GM19025 (cell line): ENCODE measurements around the gene CACNG6.
"Not testable (repeated sequence)": the region's sequence is repeated elsewhere in the genome, so short reads cannot be mapped to it uniquely, and the experiment has no call there.

Experiments
- ATAC-seq: cut with Tn5 transposase; IDR thresholded peaks from one replicate; pipeline ENCODE4 v1.9.1; 2021; ENCODE audit warnings: mild to moderate bottlenecking, low read depth, moderate library complexity; ENCODE audit not compliant: unreplicated experiment

CACNG6 gene

DNA sequence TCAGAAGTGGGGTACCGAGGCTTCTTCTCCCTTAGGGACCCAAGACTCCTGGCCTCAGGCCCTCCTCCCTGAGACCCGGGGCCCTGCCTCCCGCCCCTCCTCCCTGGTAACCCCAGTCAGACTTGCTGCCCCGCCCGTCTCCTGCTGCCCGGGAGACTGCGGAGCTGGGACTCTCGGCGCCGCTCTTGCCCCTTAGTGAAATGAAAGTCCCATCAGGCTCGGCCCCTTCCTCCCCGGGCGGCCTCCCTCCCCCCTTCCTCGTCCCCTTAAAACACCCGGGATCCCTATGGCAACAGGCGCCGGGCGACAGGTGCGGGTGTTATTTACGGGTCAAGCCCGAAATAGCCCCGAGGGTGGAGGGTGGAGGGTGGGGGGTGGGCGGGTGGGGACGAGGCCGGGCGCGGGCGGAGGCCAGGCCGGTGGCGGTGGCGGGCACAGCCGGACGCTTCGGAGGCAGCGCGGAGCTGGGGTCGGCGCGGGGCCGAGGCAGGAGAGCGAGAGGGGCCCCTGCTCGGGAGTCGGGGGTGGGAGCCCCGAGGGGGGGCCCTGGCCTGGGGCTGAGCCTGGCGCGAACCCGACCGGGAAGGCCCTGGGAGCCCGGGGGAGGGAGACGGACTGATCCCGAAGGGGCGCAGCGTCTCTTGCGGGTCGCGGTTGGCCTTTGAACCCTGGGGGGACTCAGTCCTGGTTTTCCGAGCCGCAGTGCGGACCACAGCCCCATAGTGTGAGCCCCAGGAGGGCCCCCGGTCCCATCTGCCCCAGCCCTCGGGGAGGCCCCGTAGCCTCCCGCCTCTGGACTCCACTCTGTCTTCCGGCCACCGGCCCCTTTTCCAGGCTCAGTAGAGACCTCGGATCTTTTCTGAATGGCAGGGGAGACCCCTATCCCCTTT lies at the start of gene CACNG6:
Gene CACNG6, plus strand, starts transcription at position 414 of the 890 bp plus-strand sequence. CDS start 1,241 bp downstream, outside the sequence.
- no peak for ATAC-seq

DNA sequence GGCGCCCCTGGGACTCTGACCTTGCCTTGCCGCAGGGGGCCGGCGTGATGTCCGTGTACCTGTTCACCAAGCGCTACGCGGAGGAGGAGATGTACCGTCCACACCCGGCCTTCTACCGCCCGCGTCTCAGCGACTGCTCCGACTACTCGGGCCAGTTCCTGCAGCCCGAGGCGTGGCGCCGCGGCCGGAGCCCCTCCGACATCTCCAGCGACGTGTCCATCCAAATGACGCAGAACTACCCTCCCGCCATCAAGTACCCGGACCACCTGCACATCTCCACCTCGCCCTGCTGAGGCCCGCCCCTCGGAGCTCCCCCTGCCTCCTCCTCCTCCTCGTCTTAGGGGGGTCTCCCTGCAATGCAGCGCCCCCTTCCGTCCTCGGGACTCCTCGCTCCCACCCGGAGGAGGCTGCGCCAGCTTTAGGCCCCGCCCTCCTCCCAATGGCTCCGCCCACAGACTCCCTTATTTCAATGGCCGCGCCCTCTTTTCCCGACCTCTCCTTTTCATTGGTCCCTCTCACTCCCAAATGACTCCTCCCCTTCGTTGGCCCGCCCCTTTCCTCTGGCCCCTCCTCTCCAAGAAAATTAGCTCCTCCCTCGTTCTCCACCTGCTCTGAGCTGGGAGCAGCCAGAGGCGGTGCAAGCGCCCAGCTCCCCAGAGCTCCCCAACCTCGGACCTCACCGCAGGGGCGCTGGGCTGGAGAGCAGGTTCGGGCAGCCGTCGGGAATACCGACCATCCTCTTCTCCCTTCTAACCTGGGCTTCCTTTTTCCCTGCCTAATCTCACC lies 49.2 kb upstream of the CACNG6 start:
- no peak for ATAC-seq

GRCh38 chr19:53944416-53944815 lies 47.0 kb upstream of the CACNG6 start:
- ATAC-seq = no peak

DNA sequence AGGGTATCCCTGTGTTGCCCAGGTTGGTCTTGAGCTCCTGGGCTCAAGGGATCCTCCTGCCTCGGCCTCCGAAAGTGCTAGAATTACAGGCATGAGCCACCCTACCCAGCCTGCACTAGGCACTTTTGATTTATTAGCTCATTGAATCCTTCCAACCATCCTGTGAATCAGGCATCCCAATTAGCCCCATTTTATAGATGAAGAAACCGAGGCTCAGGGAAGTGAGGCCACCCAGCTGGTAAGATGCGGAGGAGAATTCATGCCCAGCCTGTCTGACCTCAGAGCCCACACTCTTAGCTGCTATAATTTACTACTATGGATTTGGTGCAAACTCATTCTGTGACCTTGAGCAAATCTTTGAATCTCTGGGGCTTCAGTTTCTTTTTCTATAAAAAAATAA lies 46.5 kb upstream of the CACNG6 start:
- no peak for ATAC-seq

GRCh38 chr19:53945441-53945840 lies 46.0 kb upstream of the CACNG6 start:
- ATAC-seq = no peak

DNA sequence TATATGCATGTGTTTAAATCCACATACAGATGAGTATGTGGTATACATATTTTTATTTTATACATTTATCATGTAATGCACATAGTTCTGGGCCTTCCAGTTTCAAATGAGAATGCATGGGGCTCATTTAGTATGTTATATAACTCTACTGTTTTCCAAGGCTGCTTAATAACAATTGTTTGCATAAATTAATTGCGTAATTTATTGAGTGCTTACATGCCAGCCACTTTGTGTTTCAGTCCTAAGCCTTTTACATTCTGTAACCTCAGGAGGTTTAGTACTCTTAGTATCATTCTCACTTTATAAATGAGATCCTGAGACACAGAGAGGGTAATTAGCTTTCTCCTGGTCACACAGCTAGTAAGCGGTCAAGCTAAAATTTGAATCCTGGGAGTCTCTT lies 45.4 kb upstream of the CACNG6 start:
- no peak for ATAC-seq

DNA sequence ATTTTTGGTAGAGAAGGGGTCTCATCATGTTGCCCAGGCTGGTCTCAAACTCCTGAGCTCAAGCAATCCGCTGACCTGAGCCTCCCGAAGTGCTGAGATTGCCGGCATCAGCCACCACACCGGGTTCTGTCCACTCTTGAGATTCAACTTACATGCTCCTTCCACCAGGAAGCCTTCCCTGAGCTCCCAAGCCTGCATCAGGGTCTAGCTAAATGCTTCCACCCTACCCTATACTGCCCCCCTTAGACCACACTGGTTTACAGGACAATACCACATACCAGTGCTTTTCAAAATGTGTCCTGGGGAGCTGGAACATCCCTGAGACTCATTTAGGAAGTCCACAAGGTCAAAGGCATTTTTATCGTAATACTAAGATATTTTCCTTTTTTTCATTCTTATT lies 43.8 kb upstream of the CACNG6 start:
- no peak for ATAC-seq

- not testable (repeated sequence) for ATAC-seq
These were observed 42.8 kb upstream of the CACNG6 start for GRCh38 chr19:53948611-53949010.

DNA sequence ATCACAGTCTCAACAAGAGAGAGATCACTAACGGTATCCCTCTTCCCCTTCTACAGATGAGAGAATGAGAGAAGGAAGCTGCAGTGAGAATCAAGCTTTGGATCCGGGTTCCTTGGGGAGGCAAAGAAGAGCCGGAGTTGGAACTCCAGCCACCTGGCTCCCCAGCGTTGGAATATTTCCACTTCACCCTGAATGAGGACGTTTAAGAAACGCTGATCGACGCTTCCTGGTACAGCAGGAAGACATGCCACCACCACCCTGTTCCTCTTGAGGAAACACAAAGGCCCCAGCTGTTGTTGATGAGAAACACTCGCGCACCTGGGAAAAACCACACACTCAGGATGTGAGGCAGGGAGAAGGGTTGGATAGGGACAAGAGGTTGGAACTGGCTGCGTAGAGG lies 40.0 kb upstream of the CACNG6 start:
- ATAC-seq = no peak

GRCh38 chr19:53951947-53952346 lies 39.5 kb upstream of the CACNG6 start:
- ATAC-seq = no peak

GRCh38 chr19:53953383-53953782 lies 38.1 kb upstream of the CACNG6 start:
- no peak for ATAC-seq

GRCh38 chr19:53957448-53958167 lies 33.8 kb upstream of the CACNG6 start:
- no peak for ATAC-seq

- ATAC-seq = no peak
These were observed 33.3 kb upstream of the CACNG6 start for GRCh38 chr19:53958168-53958571.

DNA sequence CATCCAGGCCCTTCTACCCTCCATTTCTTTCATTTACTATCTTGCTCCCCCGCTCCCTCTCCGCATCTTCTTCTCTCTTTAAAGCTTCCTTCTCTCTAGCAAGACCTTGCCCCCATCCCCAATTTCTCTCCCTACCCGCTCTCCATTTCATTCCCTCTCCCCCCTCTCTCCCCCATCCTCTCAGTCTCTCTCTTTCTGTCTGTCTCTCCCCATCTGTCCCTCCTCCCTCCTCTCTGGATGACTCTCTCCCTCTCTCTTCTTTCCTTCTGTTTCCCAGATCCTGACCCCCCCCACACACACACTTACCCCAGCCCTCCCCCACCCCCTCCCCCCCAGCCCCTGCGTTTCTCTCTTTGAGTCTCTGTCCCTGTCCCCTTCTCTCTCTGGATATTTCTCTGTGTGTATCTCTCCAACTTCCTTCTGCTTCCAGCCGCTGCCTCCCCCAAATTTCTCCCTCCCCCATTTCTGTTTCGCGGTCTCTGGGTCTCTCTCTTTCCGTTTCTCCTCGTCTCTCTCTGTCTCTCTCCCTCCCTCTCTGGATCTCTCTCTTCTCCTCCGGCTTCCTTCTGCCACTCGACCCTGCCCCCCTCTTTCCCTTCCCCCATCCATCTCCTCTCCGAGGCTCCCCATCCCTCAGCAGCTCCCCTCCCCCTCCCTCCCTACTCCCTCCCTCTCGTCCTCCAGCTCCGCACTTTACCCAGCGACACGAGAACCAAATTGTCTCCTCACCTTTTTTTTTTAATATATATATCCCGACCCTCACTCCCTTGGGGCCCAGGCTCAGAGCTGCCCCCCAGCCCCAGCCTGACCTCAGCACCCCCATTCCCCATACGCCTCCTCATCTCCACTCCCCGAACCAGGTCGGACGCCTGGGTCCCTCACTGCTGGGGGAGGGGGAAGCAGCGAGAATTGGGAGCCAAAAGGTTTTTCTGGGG lies 32.3 kb upstream of the CACNG6 start:
- no peak for ATAC-seq

- no peak for ATAC-seq
These were observed 31.2 kb upstream of the CACNG6 start for GRCh38 chr19:53960187-53960586.

- ATAC-seq = no peak
These were observed 30.6 kb upstream of the CACNG6 start for GRCh38 chr19:53960886-53961285.

DNA sequence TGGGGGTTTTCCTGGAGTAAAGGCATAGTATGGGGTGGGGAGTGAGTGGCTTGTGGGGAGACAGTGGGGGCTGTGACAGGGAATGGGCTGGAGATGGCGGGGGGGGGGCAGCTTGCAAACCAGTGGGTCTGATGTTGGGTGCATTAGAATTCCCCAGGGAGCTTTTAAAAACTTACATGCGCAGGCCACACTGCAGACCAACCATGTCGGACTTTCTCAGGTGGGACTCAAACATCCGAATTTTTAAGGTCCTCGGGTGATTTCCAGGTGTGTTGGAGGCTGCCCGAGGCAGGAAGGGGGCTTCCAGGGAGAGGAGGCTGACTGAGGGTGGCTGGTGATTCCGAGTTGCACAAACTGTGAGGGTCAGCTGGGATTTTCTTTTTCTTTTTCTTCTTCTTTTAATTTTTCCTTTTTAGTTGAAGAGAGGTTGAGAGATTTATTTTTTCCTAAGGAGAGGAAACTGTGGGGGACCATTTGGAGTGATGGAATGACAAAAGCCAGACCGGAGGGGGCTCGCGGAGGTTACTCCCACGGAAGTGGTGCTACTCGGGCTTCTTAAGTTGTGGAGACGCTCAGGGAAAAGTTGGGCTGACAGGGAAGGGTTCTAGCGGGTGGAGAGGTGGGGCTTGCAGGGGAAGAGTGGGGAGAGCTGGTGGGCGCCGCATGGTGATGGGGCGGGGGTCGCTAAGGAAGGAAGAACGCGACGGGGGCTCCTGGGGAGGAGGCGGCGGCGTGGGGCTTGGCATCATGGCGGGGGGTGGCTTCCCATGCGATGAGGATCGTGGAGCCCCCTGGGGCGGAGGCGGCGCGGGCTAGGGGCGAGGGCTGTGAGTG lies 29.7 kb upstream of the CACNG6 start:
- no peak for ATAC-seq

- no peak for ATAC-seq
These were observed 28.5 kb upstream of the CACNG6 start, which contains the start of gene CACNG8 for GRCh38 chr19:53962887-53963431. TSS of gene CACNG8 (plus strand) at chr19:53962937.

- ATAC-seq = no peak
These were observed 26.3 kb upstream of the CACNG6 start for GRCh38 chr19:53965091-53965490.
